PFSK-1 (cell line): Measurements from ENCODE around the gene CNNM3.

Experiments used
- FOXP2 ChIP-seq: optimal IDR thresholded peaks from 2 replicates; pipeline ENCODE3; 2011; ENCODE audit warnings: borderline replicate concordance, control low read depth, inconsistent platforms; ENCODE audit not compliant: insufficient read depth; ENCODE audit errors: extremely low read length, extremely low read depth
- POLR2AphosphoS5 ChIP-seq: IDR thresholded peaks from 2 replicates; pipeline ENCODE4 v1.6.1; 2012; ENCODE audit warnings: low read depth, mild to moderate bottlenecking, control low read depth, low read length, moderate library complexity
- REST ChIP-seq, 2 experiments: IDR thresholded peaks; 2 replicates each; pipeline versions ENCODE4 v1.6.1 to v1.8.0; 2011 to 2012; ENCODE audit warnings: low read depth in 2 of 2, low read length in 2 of 2, control low read depth in 1 of 2, inconsistent platforms in 1 of 2, mild to moderate bottlenecking in 1 of 2, moderate library complexity in 1 of 2; ENCODE audit not compliant: insufficient read depth in 1 of 2
- SIN3A ChIP-seq: IDR thresholded peaks from 2 replicates; pipeline ENCODE4 v1.6.1; 2012; ENCODE audit warnings: mild to moderate bottlenecking, low read length, moderate library complexity, borderline replicate concordance; ENCODE audit not compliant: insufficient read depth
- TAF1 ChIP-seq: IDR thresholded peaks from 2 replicates; pipeline ENCODE4 v1.6.1; 2012; ENCODE audit warnings: low read length, control low read depth, borderline replicate concordance; ENCODE audit not compliant: insufficient read depth

CNNM3 gene

GRCh38 chr2:96816836-96817702 lies 1.0 kb downstream of the CNNM3 start:
- TF ChIP-seq SIN3A (no peak), REST (IDR thresholded peaks at IDR 0.05; ENCODE audit: insufficient read depth in 1 of 2, low read depth in 2 of 2, low read length in 2 of 2) (no peak), FOXP2 (no peak), TAF1 (no peak), POLR2AphosphoS5 (no peak)

GRCh38 chr2:96817882-96818281 lies 1.8 kb downstream of the CNNM3 start:
- TF ChIP-seq POLR2AphosphoS5 (no peak), TAF1 (no peak), SIN3A (no peak)

- TF ChIP-seq TAF1, result no peak
- TF ChIP-seq POLR2AphosphoS5, result no peak
- no peak for TF ChIP-seq SIN3A
- no peak for TF ChIP-seq REST (IDR thresholded peaks at IDR 0.05; ENCODE audit: insufficient read depth in 1 of 2, low read depth in 2 of 2, low read length in 2 of 2)
- TF ChIP-seq FOXP2, result no peak
Observed at GRCh38 chr2:96819128-96819875, 3.2 kb downstream of the CNNM3 start.

GRCh38 chr2:96819876-96820511 lies 3.9 kb downstream of the CNNM3 start:
- TF ChIP-seq SIN3A (no peak), TAF1 (no peak), POLR2AphosphoS5 (no peak), FOXP2 (no peak), REST (IDR thresholded peaks at IDR 0.05; ENCODE audit: insufficient read depth in 1 of 2, low read depth in 2 of 2, low read length in 2 of 2) (no peak)

GRCh38 chr2:96821113-96821675 lies 5.1 kb downstream of the CNNM3 start:
- TF ChIP-seq FOXP2 (no peak), SIN3A (no peak), POLR2AphosphoS5 (no peak), TAF1 (no peak), REST (IDR thresholded peaks at IDR 0.05; ENCODE audit: insufficient read depth in 1 of 2, low read depth in 2 of 2, low read length in 2 of 2) (no peak)
